K562 (cell line): ENCODE measurements around the gene MS4A7. TPM values are rescaled to one million over a fixed set of nuclear protein-coding genes. Genes with fewer than 3 reads are reported as not detected.

Source experiments
- FOXK1 ChIP-seq: sonication (generic); formaldehyde crosslinking; IDR thresholded peaks from 2 replicates; pipeline ENCODE4 v1.8.0; 2022; ENCODE audit warnings: missing genetic modification reagents, mild to moderate bottlenecking, borderline replicate concordance
- YBX1 ChIP-seq: fragments of 450-650 bp; IDR thresholded peaks from 2 replicates; pipeline ENCODE4 v1.7.1; 2016; ENCODE audit warnings: mild to moderate bottlenecking
- ZNF551 ChIP-seq: fragments of 250-450 bp; sonication (Bioruptor Pico); IDR thresholded peaks from 2 replicates; pipeline ENCODE4 v1.5.0; 2021; ENCODE audit warnings: mild to moderate bottlenecking, moderate library complexity
- polyA plus RNA-seq, 8 experiments: library from polyadenylated mRNA; depleted of rRNA in 4 of 8; stranded (reverse) in 5 of 8; unstranded in 3 of 8; fragments of >200 nt; fragmentation: Nextera tagmentation in 2 of 8; fragmentation: Illumina TruSeq in 1 of 8; extraction: Ambion mirVana in 2 of 8; extraction: Trizol in 1 of 8; gene quantifications; 2 replicates each; pipeline versions ENCODE4 v1.2.1 to v1.2.3, GENCODE V29; 2011 to 2014; ENCODE audit warnings: inconsistent platforms in 1 of 8, missing spikeins in 1 of 8
- total RNA-seq, 7 experiments: library from RNA; depleted of rRNA in 6 of 7; stranded (reverse); fragments of >200 nt in 6 of 7; fragmentation: Illumina TruSeq in 2 of 7; extraction: Trizol in 2 of 7; gene quantifications; 2 replicates each; pipeline versions ENCODE4 v1.2.1 to v1.2.3, GENCODE V29; 2011 to 2021; ENCODE audit warnings: low replicate concordance in 1 of 7
- TF ChIP-seq, protein P1 (sequence below), 2 experiments: fragments of 450-650 bp; formaldehyde crosslinking in 1 of 2; IDR thresholded peaks; 2 replicates each; pipeline versions ENCODE4 v1.4.0 to v1.6.1; 2014 to 2020; ENCODE audit warnings: mild to moderate bottlenecking in 2 of 2, borderline replicate concordance in 1 of 2, low read depth in 1 of 2
- TF ChIP-seq, protein P2 (sequence below): fragments of 450-650 bp; IDR thresholded peaks from 2 replicates; pipeline ENCODE4 v1.6.1; 2016; ENCODE audit warnings: low read depth
- TF ChIP-seq, protein P3 (sequence below): fragments of 450-650 bp; formaldehyde crosslinking; IDR thresholded peaks from 2 replicates; pipeline ENCODE4 v1.4.0; 2020; ENCODE audit warnings: mild to moderate bottlenecking, moderate library complexity

Gene MS4A7
- total and polyA plus RNA-seq, 9 of the 15 experiments (the other 6 are each of a cell fraction or from before 2014, with no cell fraction given), result not detected

DNA sequence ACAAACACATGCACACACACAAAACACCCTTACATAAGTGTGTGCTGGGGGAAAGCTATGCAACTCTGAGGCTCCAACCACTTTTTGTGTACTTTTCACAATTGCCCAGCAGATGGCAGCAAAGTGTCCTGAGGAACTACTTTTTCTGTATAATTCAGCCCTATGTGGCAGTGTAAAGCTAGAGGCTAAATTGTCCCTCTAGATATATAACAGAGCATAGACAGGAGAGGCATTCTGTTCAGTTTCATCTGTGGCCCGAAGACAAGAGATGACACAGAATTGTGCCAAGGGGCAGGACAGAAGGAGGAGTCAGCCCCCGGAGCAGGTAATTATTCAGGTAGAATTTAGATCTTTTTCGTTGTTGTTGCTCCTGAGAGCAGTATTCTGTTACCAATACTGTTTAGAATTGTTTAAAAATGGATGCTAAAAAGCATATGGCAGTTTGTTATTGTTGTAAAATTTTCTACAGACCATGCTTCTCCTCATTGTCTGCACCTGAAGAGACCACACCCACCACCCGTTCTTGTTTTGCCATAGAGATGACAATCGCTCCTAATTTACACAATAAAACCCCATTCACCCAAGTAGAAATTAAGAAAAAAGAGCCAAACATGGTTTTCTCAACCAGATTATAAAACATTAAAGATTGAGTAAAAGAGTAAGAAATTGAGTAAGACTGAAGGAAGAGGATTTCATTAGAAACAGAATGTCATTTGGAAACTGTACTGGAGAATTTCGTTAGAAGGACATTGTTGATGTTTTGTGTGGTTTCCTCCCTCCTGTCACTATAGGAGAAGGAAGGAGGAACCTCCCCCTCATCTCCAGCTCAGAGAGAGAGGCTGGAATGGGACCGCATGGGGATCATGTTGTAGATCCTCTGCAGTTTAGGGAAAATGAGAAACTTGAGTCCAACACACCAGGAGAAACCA, 14.5 kb upstream of the MS4A7 start (continued):
- no peak for TF ChIP-seq YBX1
- TF ChIP-seq, protein P1, sequence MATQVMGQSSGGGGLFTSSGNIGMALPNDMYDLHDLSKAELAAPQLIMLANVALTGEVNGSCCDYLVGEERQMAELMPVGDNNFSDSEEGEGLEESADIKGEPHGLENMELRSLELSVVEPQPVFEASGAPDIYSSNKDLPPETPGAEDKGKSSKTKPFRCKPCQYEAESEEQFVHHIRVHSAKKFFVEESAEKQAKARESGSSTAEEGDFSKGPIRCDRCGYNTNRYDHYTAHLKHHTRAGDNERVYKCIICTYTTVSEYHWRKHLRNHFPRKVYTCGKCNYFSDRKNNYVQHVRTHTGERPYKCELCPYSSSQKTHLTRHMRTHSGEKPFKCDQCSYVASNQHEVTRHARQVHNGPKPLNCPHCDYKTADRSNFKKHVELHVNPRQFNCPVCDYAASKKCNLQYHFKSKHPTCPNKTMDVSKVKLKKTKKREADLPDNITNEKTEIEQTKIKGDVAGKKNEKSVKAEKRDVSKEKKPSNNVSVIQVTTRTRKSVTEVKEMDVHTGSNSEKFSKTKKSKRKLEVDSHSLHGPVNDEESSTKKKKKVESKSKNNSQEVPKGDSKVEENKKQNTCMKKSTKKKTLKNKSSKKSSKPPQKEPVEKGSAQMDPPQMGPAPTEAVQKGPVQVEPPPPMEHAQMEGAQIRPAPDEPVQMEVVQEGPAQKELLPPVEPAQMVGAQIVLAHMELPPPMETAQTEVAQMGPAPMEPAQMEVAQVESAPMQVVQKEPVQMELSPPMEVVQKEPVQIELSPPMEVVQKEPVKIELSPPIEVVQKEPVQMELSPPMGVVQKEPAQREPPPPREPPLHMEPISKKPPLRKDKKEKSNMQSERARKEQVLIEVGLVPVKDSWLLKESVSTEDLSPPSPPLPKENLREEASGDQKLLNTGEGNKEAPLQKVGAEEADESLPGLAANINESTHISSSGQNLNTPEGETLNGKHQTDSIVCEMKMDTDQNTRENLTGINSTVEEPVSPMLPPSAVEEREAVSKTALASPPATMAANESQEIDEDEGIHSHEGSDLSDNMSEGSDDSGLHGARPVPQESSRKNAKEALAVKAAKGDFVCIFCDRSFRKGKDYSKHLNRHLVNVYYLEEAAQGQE (IDR thresholded peaks at IDR 0.05; ENCODE audit: borderline replicate concordance), result peak; percentile 64; the same call in 1 of the 2 replicates
- TF ChIP-seq, protein P1 (CRISPR knock-in tag; IDR thresholded peaks at IDR 0.05; ENCODE audit: low read depth), result no peak
- no peak for TF ChIP-seq FOXK1 (CRISPR knock-in tag)
- TF ChIP-seq, protein P2, sequence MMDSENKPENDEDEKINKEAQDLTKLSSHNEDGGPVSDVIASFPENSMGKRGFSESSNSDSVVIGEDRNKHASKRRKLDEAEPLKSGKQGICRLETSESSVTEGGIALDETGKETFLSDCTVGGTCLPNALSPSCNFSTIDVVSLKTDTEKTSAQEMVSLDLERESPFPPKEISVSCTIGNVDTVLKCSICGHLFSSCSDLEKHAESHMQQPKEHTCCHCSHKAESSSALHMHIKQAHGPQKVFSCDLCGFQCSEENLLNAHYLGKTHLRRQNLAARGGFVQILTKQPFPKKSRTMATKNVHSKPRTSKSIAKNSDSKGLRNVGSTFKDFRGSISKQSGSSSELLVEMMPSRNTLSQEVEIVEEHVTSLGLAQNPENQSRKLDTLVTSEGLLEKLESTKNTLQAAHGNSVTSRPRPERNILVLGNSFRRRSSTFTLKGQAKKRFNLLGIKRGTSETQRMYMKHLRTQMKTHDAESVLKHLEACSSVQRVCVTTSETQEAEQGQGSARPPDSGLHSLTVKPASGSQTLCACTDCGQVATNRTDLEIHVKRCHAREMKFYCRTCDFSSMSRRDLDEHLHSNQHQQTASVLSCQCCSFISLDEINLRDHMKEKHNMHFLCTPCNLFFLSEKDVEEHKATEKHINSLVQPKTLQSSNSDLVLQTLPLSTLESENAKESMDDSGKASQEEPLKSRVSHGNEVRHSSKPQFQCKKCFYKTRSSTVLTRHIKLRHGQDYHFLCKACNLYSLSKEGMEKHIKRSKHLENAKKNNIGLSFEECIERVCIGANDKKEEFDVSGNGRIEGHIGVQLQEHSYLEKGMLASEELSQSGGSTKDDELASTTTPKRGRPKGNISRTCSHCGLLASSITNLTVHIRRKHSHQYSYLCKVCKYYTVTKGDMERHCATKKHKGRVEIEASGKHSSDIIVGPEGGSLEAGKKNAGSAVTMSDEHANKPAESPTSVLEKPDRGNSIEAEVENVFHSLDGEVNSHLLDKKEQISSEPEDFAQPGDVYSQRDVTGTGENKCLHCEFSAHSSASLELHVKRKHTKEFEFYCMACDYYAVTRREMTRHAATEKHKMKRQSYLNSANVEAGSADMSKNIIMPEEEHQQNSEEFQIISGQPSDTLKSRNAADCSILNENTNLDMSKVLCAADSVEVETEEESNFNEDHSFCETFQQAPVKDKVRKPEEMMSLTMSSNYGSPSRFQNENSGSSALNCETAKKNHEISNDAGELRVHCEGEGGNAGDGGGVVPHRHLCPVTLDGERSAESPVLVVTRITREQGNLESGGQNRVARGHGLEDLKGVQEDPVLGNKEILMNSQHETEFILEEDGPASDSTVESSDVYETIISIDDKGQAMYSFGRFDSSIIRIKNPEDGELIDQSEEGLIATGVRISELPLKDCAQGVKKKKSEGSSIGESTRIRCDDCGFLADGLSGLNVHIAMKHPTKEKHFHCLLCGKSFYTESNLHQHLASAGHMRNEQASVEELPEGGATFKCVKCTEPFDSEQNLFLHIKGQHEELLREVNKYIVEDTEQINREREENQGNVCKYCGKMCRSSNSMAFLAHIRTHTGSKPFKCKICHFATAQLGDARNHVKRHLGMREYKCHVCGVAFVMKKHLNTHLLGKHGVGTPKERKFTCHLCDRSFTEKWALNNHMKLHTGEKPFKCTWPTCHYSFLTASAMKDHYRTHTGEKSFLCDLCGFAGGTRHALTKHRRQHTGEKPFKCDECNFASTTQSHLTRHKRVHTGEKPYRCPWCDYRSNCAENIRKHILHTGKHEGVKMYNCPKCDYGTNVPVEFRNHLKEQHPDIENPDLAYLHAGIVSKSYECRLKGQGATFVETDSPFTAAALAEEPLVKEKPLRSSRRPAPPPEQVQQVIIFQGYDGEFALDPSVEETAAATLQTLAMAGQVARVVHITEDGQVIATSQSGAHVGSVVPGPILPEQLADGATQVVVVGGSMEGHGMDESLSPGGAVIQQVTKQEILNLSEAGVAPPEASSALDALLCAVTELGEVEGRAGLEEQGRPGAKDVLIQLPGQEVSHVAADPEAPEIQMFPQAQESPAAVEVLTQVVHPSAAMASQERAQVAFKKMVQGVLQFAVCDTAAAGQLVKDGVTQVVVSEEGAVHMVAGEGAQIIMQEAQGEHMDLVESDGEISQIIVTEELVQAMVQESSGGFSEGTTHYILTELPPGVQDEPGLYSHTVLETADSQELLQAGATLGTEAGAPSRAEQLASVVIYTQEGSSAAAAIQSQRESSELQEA, result no peak
- TF ChIP-seq, protein P3, sequence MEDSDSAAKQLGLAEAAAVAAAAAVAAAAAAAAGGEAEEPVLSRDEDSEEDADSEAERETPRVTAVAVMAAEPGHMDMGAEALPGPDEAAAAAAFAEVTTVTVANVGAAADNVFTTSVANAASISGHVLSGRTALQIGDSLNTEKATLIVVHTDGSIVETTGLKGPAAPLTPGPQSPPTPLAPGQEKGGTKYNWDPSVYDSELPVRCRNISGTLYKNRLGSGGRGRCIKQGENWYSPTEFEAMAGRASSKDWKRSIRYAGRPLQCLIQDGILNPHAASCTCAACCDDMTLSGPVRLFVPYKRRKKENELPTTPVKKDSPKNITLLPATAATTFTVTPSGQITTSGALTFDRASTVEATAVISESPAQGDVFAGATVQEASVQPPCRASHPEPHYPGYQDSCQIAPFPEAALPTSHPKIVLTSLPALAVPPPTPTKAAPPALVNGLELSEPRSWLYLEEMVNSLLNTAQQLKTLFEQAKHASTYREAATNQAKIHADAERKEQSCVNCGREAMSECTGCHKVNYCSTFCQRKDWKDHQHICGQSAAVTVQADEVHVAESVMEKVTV (CRISPR knock-in tag), result peak; percentile 55
- no peak for TF ChIP-seq ZNF551 (CRISPR knock-in tag)
